ENCODE measurements around the gene PIEZO1. TPM values are rescaled to one million over a fixed set of nuclear protein-coding genes. Genes with fewer than 3 reads are reported as not detected.

PIEZO1 gene
- total and polyA plus RNA-seq, 4 donors = 35.9 to 205 (median 111) TPM

GRCh38 chr16:88705801-88706228 is 79.2 kb downstream of the PIEZO1 start:
- Histone ChIP-seq H3K9me3 (ENCODE audit: control insufficient read depth, low read length) (no peaks in the 10 kb centered on the region), H3K27me3 (ENCODE audit: control insufficient read depth in 1 of 2, insufficient read depth in 2 of 2, low read length in 1 of 2) (no peaks in the 10 kb centered on the region), H3K27ac (ENCODE audit: low read depth in 1 of 2, low read length in 2 of 2) (no peak overlapping the region), H3K36me3 (ENCODE audit: control insufficient read depth in 1 of 2, insufficient read depth in 2 of 2, low read length in 1 of 2) (no peaks in the 10 kb centered on the region), H3K4me3 (ENCODE audit: low read length in 2 of 2) (peak overlapping the region; percentile 65 to 87), H3K4me1 (ENCODE audit: control insufficient read depth in 1 of 2, insufficient read depth in 2 of 2, low read length in 2 of 2) (peaks cover 0 to 4% of the 10 kb centered on the region in 2 donors)
- WGBS, 2 donors = 0 to 1% methylated on average over 45 to 57 of the region's 57 CpGs
- DNase-seq = no peak
- ATAC-seq (ENCODE audit: low FRiP score) = no peak
- intact Hi-C loops (cut with DNase I) = loop anchor here (2.0 to 5.0 kb wide), 3 partner anchors 44 to 135 kb away; partner anchors contain the start of genes ZC3H18 (in 2 of the 2) and MVD (in 1 of the 2)

- no peaks in the 10 kb centered on the region for H3K36me3 ChIP-seq (ENCODE audit: control insufficient read depth in 1 of 2, insufficient read depth in 2 of 2, low read length in 1 of 2)
- H3K9me3 ChIP-seq (ENCODE audit: control insufficient read depth, low read length) = no peaks in the 10 kb centered on the region
- WGBS, 2 donors = 27 to 30% methylated on average over 9 of the region's 9 CpGs
- DNase-seq (peak in 1 of 2 donors; percentile 81), ATAC-seq (ENCODE audit: low FRiP score) (no peak)
- peak overlapping the region; percentile 65 to 87 for H3K4me3 ChIP-seq (ENCODE audit: low read length in 2 of 2)
- H3K27ac ChIP-seq (ENCODE audit: low read depth in 1 of 2, low read length in 2 of 2) = no peak overlapping the region
- peaks cover 0 to 4% of the 10 kb centered on the region in 2 donors for H3K4me1 ChIP-seq (ENCODE audit: control insufficient read depth in 1 of 2, insufficient read depth in 2 of 2, low read length in 2 of 2)
- no peaks in the 10 kb centered on the region for H3K27me3 ChIP-seq (ENCODE audit: control insufficient read depth in 1 of 2, insufficient read depth in 2 of 2, low read length in 1 of 2)
- intact Hi-C loops (cut with DNase I) = loop anchor here (5.0 kb wide), 2 partner anchors 43 to 133 kb away; partner anchors contain the start of genes MVD (in 1 of the 2) and ZC3H18 (in 1 of the 2)
Observed at GRCh38 chr16:88705076-88705684, 79.8 kb downstream of the PIEZO1 start.

- no peaks in the 10 kb centered on the region for H3K27me3 ChIP-seq (ENCODE audit: control insufficient read depth in 1 of 2, insufficient read depth in 2 of 2, low read length in 1 of 2)
- no peaks in the 10 kb centered on the region for H3K9me3 ChIP-seq (ENCODE audit: control insufficient read depth, low read length)
- H3K4me1 ChIP-seq (ENCODE audit: control insufficient read depth in 1 of 2, insufficient read depth in 2 of 2, low read length in 2 of 2) = peaks cover 0 to 4% of the 10 kb centered on the region in 2 donors
- DNase-seq (peak in 1 of 2 donors; percentile 81), ATAC-seq (ENCODE audit: low FRiP score) (no peak)
- H3K4me3 ChIP-seq (ENCODE audit: low read length in 2 of 2) = no peak overlapping the region
- intact Hi-C loops (cut with DNase I) = no loop called here
- H3K36me3 ChIP-seq (ENCODE audit: control insufficient read depth in 1 of 2, insufficient read depth in 2 of 2, low read length in 1 of 2) = no peaks in the 10 kb centered on the region
- WGBS, 2 donors = 80 to 81% methylated on average over 26 of the region's 26 CpGs
- H3K27ac ChIP-seq (ENCODE audit: low read depth in 1 of 2, low read length in 2 of 2) = no peak overlapping the region
Observed at GRCh38 chr16:88703486-88704309, 81.3 kb downstream of the PIEZO1 start.

- no peak overlapping the region for H3K4me3 ChIP-seq (ENCODE audit: low read length in 2 of 2)
- WGBS, 2 donors = 84% methylated on average over 31 of the region's 31 CpGs
- DNase-seq (no peak), ATAC-seq (ENCODE audit: low FRiP score) (no peak)
- H3K27me3 ChIP-seq (ENCODE audit: control insufficient read depth in 1 of 2, insufficient read depth in 2 of 2, low read length in 1 of 2) = no peaks in the 10 kb centered on the region
- no peak overlapping the region for H3K27ac ChIP-seq (ENCODE audit: low read depth in 1 of 2, low read length in 2 of 2)
- intact Hi-C loops (cut with DNase I) = no loop called here
- H3K4me1 ChIP-seq (ENCODE audit: control insufficient read depth in 1 of 2, insufficient read depth in 2 of 2, low read length in 2 of 2) = peaks cover 0 to 4% of the 10 kb centered on the region in 2 donors
- no peaks in the 10 kb centered on the region for H3K36me3 ChIP-seq (ENCODE audit: control insufficient read depth in 1 of 2, insufficient read depth in 2 of 2, low read length in 1 of 2)
- H3K9me3 ChIP-seq (ENCODE audit: control insufficient read depth, low read length) = no peaks in the 10 kb centered on the region
Observed at GRCh38 chr16:88702371-88703210, 82.4 kb downstream of the PIEZO1 start.

GRCh38 chr16:88701581-88702370 is 83.2 kb downstream of the PIEZO1 start:
- peaks cover 0 to 4% of the 10 kb centered on the region in 2 donors for H3K4me1 ChIP-seq (ENCODE audit: control insufficient read depth in 1 of 2, insufficient read depth in 2 of 2, low read length in 2 of 2)
- whole genome bisulfite sequencing, 2 donors = 86% methylated on average over 29 to 30 of the region's 30 CpGs
- H3K36me3 ChIP-seq (ENCODE audit: control insufficient read depth in 1 of 2, insufficient read depth in 2 of 2, low read length in 1 of 2) = no peaks in the 10 kb centered on the region
- H3K27ac ChIP-seq (ENCODE audit: low read depth in 1 of 2, low read length in 2 of 2) = no peak overlapping the region
- intact Hi-C loops (cut with DNase I) = no loop called here
- no peaks in the 10 kb centered on the region for H3K9me3 ChIP-seq (ENCODE audit: control insufficient read depth, low read length)
- no peak for ATAC-seq (ENCODE audit: low FRiP score)
- no peak for DNase-seq
- H3K27me3 ChIP-seq (ENCODE audit: control insufficient read depth in 1 of 2, insufficient read depth in 2 of 2, low read length in 1 of 2) = no peaks in the 10 kb centered on the region
- H3K4me3 ChIP-seq (ENCODE audit: low read length in 2 of 2) = no peak overlapping the region

- Histone ChIP-seq H3K36me3 (ENCODE audit: control insufficient read depth in 1 of 2, insufficient read depth in 2 of 2, low read length in 1 of 2) (no peaks in the 10 kb centered on the region), H3K27me3 (ENCODE audit: control insufficient read depth in 1 of 2, insufficient read depth in 2 of 2, low read length in 1 of 2) (no peaks in the 10 kb centered on the region), H3K4me1 (ENCODE audit: control insufficient read depth in 1 of 2, insufficient read depth in 2 of 2, low read length in 2 of 2) (peaks cover 0 to 4% of the 10 kb centered on the region in 2 donors), H3K9me3 (ENCODE audit: control insufficient read depth, low read length) (no peaks in the 10 kb centered on the region), H3K27ac (ENCODE audit: low read depth in 1 of 2, low read length in 2 of 2) (no peak overlapping the region), H3K4me3 (ENCODE audit: low read length in 2 of 2) (no peak overlapping the region)
- DNase-seq (peak; percentile 93 to 97), ATAC-seq (ENCODE audit: low FRiP score) (peak; percentile 78)
- 74 to 79% methylated on average over 40 to 42 of the region's 42 CpGs for WGBS, 2 donors
- intact Hi-C loops (cut with DNase I) = no loop called here
Observed at GRCh38 chr16:88700636-88701482, 84.2 kb downstream of the PIEZO1 start.

GRCh38 chr16:88700322-88700635 is 84.7 kb downstream of the PIEZO1 start:
- no peaks in the 10 kb centered on the region for H3K36me3 ChIP-seq (ENCODE audit: control insufficient read depth in 1 of 2, insufficient read depth in 2 of 2, low read length in 1 of 2)

More at GRCh38 chr16:88700322-88700635, 84.7 kb downstream of the PIEZO1 start:
- 84 to 88% methylated on average over 14 of the region's 14 CpGs for WGBS, 2 donors
- Histone ChIP-seq H3K27me3 (ENCODE audit: control insufficient read depth in 1 of 2, insufficient read depth in 2 of 2, low read length in 1 of 2) (no peaks in the 10 kb centered on the region), H3K9me3 (ENCODE audit: control insufficient read depth, low read length) (no peaks in the 10 kb centered on the region), H3K27ac (ENCODE audit: low read depth in 1 of 2, low read length in 2 of 2) (no peak overlapping the region), H3K4me3 (ENCODE audit: low read length in 2 of 2) (no peak overlapping the region), H3K4me1 (ENCODE audit: control insufficient read depth in 1 of 2, insufficient read depth in 2 of 2, low read length in 2 of 2) (peaks cover 0 to 4% of the 10 kb centered on the region in 2 donors)
- ATAC-seq (ENCODE audit: low FRiP score) (no peak), DNase-seq (no peak)
- intact Hi-C loops (cut with DNase I) = no loop called here

Data from aorta (tissue), 5 donors.